Measurements from ENCODE around the gene UTP4.

Gene UTP4

GRCh38 chr16:69157196-69157595 lies 24.7 kb downstream of the UTP4 start:
- Histone ChIP-seq H3K27me3 (ENCODE audit: control insufficient read depth in 3 of 3, insufficient read depth in 3 of 3, low read depth in 1 of 3, low read length in 3 of 3) (no peaks in the 10 kb centered on the region), H2AFZ (ENCODE audit: low read length) (no peak overlapping the region), H2BK12ac (ENCODE audit: low read length) (no peak overlapping the region), H3K4me2 (ENCODE audit: insufficient read depth, low read length, poor library complexity, severe bottlenecking) (no peak overlapping the region), H3K4me1 (ENCODE audit: control insufficient read depth in 2 of 2, insufficient read depth in 1 of 2, low read depth in 1 of 2, low read length in 2 of 2) (no peaks in the 10 kb centered on the region), H4K91ac (ENCODE audit: low read depth, low read length, poor library complexity) (no peak overlapping the region), H2AK5ac (ENCODE audit: low read depth, low read length) (no peak overlapping the region), H3K23ac (ENCODE audit: low read depth, low read length, poor library complexity) (no peak overlapping the region), H2BK120ac (ENCODE audit: low read depth, low read length) (no peak overlapping the region), H4K8ac (ENCODE audit: low read depth, low read length) (no peak overlapping the region), H3K14ac (ENCODE audit: low read length) (no peak overlapping the region), H3K9me3 (replicated peaks in 1 of 2; ENCODE audit: control insufficient read depth in 2 of 2, insufficient read depth in 1 of 2, low read depth in 1 of 2, low read length in 2 of 2) (no peaks in the 10 kb centered on the region), H2BK5ac (ENCODE audit: low read length) (no peak overlapping the region), H3K18ac (ENCODE audit: low read length) (no peak overlapping the region), H3K4ac (ENCODE audit: low read length) (no peak overlapping the region), H2BK15ac (ENCODE audit: low read length) (no peak overlapping the region), H3K4me3 (ENCODE audit: low read length in 2 of 2) (no peak overlapping the region), H3K79me1 (ENCODE audit: low read depth, low read length) (peaks cover 4% of the 10 kb centered on the region), H3K36me3 (replicated peaks in 1 of 2; ENCODE audit: control insufficient read depth in 2 of 2, insufficient read depth in 2 of 2, low read length in 2 of 2) (peaks cover 36 to 93% of the 10 kb centered on the region in 2 donors), H3K9ac (ENCODE audit: low read depth, low read length, poor library complexity) (no peak overlapping the region), H3K27ac (replicated peaks; ENCODE audit: low read length) (no peak overlapping the region)
- DNase-seq (ENCODE audit: low spot score): no peak
- WGBS, 2 donors (ENCODE audit: extremely low coverage in 2 of 2, insufficient read length in 2 of 2, insufficient replicate concordance in 1 of 2): no CpG with 5 or more reads among the region's 3 CpGs

DNA sequence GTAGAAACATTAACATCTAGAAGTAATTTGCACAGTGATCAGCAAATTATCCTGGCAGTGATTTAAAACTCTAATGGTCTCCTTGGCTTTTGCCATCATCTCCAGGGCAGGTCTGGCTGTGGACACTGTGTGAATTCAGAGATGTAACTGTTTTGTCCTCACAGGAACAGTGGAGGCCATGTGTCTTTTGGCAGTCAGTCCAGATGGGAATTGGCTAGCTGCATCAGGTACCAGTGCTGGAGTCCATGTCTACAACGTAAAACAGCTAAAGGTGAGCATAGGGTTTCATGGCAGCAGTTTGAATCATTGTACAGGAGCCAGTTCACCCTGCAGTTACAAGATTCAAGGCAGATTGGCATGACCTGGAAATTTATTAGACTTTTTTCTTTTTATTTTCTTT lies 27.7 kb downstream of the UTP4 start:
- Histone ChIP-seq H3K36me3 (replicated peaks in 1 of 2; ENCODE audit: control insufficient read depth in 2 of 2, insufficient read depth in 2 of 2, low read length in 2 of 2) (peaks cover 33 to 94% of the 10 kb centered on the region in 2 donors), H3K9ac (ENCODE audit: low read depth, low read length, poor library complexity) (no peak overlapping the region), H3K18ac (ENCODE audit: low read length) (no peak overlapping the region), H2AK5ac (ENCODE audit: low read depth, low read length) (no peak overlapping the region), H3K27me3 (ENCODE audit: control insufficient read depth in 3 of 3, insufficient read depth in 3 of 3, low read depth in 1 of 3, low read length in 3 of 3) (no peaks in the 10 kb centered on the region), H3K27ac (replicated peaks; ENCODE audit: low read length) (no peak overlapping the region), H3K9me3 (replicated peaks in 1 of 2; ENCODE audit: control insufficient read depth in 2 of 2, insufficient read depth in 1 of 2, low read depth in 1 of 2, low read length in 2 of 2) (no peaks in the 10 kb centered on the region), H3K23ac (ENCODE audit: low read depth, low read length, poor library complexity) (no peak overlapping the region), H3K4me2 (ENCODE audit: insufficient read depth, low read length, poor library complexity, severe bottlenecking) (no peak overlapping the region), H4K8ac (ENCODE audit: low read depth, low read length) (no peak overlapping the region), H2AFZ (ENCODE audit: low read length) (no peak overlapping the region), H3K4me1 (ENCODE audit: control insufficient read depth in 2 of 2, insufficient read depth in 1 of 2, low read depth in 1 of 2, low read length in 2 of 2) (no peaks in the 10 kb centered on the region), H2BK5ac (ENCODE audit: low read length) (no peak overlapping the region), H3K14ac (ENCODE audit: low read length) (no peak overlapping the region), H2BK120ac (ENCODE audit: low read depth, low read length) (no peak overlapping the region), H3K79me1 (ENCODE audit: low read depth, low read length) (peaks cover 4% of the 10 kb centered on the region), H3K4ac (ENCODE audit: low read length) (no peak overlapping the region), H3K4me3 (ENCODE audit: low read length in 2 of 2) (no peak overlapping the region), H2BK12ac (ENCODE audit: low read length) (no peak overlapping the region), H4K91ac (ENCODE audit: low read depth, low read length, poor library complexity) (no peak overlapping the region), H2BK15ac (ENCODE audit: low read length) (no peak overlapping the region)
- no CpG with 5 or more reads among the region's 1 CpG for WGBS, 2 donors (ENCODE audit: extremely low coverage in 2 of 2, insufficient read length in 2 of 2, insufficient replicate concordance in 1 of 2)
- DNase-seq (ENCODE audit: low spot score): no peak

- H3K23ac ChIP-seq (ENCODE audit: low read depth, low read length, poor library complexity): no peak overlapping the region
- WGBS, 2 donors (ENCODE audit: extremely low coverage in 2 of 2, insufficient read length in 2 of 2, insufficient replicate concordance in 1 of 2): no CpG with 5 or more reads among the region's 6 CpGs
- no peak overlapping the region for H4K8ac ChIP-seq (ENCODE audit: low read depth, low read length)
- H3K27me3 ChIP-seq (ENCODE audit: control insufficient read depth in 3 of 3, insufficient read depth in 3 of 3, low read depth in 1 of 3, low read length in 3 of 3): no peaks in the 10 kb centered on the region
- H3K18ac ChIP-seq (ENCODE audit: low read length): no peak overlapping the region
- H3K27ac ChIP-seq (replicated peaks; ENCODE audit: low read length): no peak overlapping the region
- no peaks in the 10 kb centered on the region for H3K9me3 ChIP-seq (replicated peaks in 1 of 2; ENCODE audit: control insufficient read depth in 2 of 2, insufficient read depth in 1 of 2, low read depth in 1 of 2, low read length in 2 of 2)
- DNase-seq (ENCODE audit: low spot score): no peak
- H2AK5ac ChIP-seq (ENCODE audit: low read depth, low read length): no peak overlapping the region
- no peak overlapping the region for H2BK5ac ChIP-seq (ENCODE audit: low read length)
- no peak overlapping the region for H3K4ac ChIP-seq (ENCODE audit: low read length)
- peaks cover 2% of the 10 kb centered on the region for H3K79me1 ChIP-seq (ENCODE audit: low read depth, low read length)
- no peak overlapping the region for H3K4me2 ChIP-seq (ENCODE audit: insufficient read depth, low read length, poor library complexity, severe bottlenecking)
- H2AFZ ChIP-seq (ENCODE audit: low read length): no peak overlapping the region
- H2BK120ac ChIP-seq (ENCODE audit: low read depth, low read length): no peak overlapping the region
- H4K91ac ChIP-seq (ENCODE audit: low read depth, low read length, poor library complexity): no peak overlapping the region
- no peaks in the 10 kb centered on the region for H3K4me1 ChIP-seq (ENCODE audit: control insufficient read depth in 2 of 2, insufficient read depth in 1 of 2, low read depth in 1 of 2, low read length in 2 of 2)
- H2BK12ac ChIP-seq (ENCODE audit: low read length): no peak overlapping the region
- no peak overlapping the region for H3K4me3 ChIP-seq (ENCODE audit: low read length in 2 of 2)
- H3K36me3 ChIP-seq (replicated peaks in 1 of 2; ENCODE audit: control insufficient read depth in 2 of 2, insufficient read depth in 2 of 2, low read length in 2 of 2): peaks cover 32 to 94% of the 10 kb centered on the region in 2 donors
- H3K14ac ChIP-seq (ENCODE audit: low read length): no peak overlapping the region
- H3K9ac ChIP-seq (ENCODE audit: low read depth, low read length, poor library complexity): no peak overlapping the region
- H2BK15ac ChIP-seq (ENCODE audit: low read length): no peak overlapping the region
Measured at GRCh38 chr16:69165584-69165983, 33.1 kb downstream of the UTP4 start.

DNA sequence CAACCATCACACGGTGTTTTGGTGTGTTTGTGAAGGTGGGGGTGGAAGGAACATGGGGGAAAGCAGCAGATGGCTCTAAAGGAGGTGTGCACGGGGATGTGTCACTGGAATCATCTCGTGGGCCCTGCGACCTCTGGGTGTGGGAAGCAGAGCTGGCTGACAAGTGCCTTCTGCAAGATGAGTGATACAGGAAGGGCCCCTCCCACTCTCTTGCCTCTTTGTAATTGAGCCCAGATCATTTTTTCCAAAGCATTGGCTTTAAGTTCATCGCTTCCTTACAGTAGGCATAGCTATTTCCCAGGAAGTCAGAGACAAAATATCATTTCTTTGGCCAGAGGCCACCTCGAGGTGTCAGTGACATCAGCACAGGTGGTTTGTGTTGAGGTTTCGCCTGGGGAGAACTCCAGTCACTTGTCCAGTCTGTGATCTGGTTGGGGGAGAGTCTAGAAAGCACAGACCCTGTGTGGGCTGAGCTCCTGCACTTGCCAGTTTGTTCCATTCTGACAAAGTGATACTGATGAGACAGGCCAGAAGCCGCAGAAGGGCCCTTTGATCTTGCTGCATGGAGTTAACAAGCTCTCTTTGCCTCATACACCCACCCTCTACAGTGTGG lies 33.9 kb downstream of the UTP4 start:
- H3K27ac ChIP-seq (replicated peaks; ENCODE audit: low read length): no peak overlapping the region
- H3K4me1 ChIP-seq (ENCODE audit: control insufficient read depth in 2 of 2, insufficient read depth in 1 of 2, low read depth in 1 of 2, low read length in 2 of 2): peaks cover 0 to 3% of the 10 kb centered on the region in 2 donors
- no peak overlapping the region for H2BK120ac ChIP-seq (ENCODE audit: low read depth, low read length)
- H3K4me3 ChIP-seq (ENCODE audit: low read length in 2 of 2): no peak overlapping the region
- H4K91ac ChIP-seq (ENCODE audit: low read depth, low read length, poor library complexity): no peak overlapping the region
- H3K36me3 ChIP-seq (replicated peaks in 1 of 2; ENCODE audit: control insufficient read depth in 2 of 2, insufficient read depth in 2 of 2, low read length in 2 of 2): peaks cover 30 to 90% of the 10 kb centered on the region in 2 donors
- DNase-seq (ENCODE audit: low spot score): no peak
- H2BK12ac ChIP-seq (ENCODE audit: low read length): no peak overlapping the region
- H3K79me1 ChIP-seq (ENCODE audit: low read depth, low read length): peaks cover 2% of the 10 kb centered on the region
- H3K4me2 ChIP-seq (ENCODE audit: insufficient read depth, low read length, poor library complexity, severe bottlenecking): no peak overlapping the region
- H4K8ac ChIP-seq (ENCODE audit: low read depth, low read length): no peak overlapping the region
- no peak overlapping the region for H3K18ac ChIP-seq (ENCODE audit: low read length)
- no CpG with 5 or more reads among the region's 8 CpGs for WGBS, 2 donors (ENCODE audit: extremely low coverage in 2 of 2, insufficient read length in 2 of 2, insufficient replicate concordance in 1 of 2)
- no peak overlapping the region for H2AFZ ChIP-seq (ENCODE audit: low read length)
- no peak overlapping the region for H2BK5ac ChIP-seq (ENCODE audit: low read length)
- H3K4ac ChIP-seq (ENCODE audit: low read length): no peak overlapping the region
- H3K9me3 ChIP-seq (replicated peaks in 1 of 2; ENCODE audit: control insufficient read depth in 2 of 2, insufficient read depth in 1 of 2, low read depth in 1 of 2, low read length in 2 of 2): no peaks in the 10 kb centered on the region
- no peak overlapping the region for H3K14ac ChIP-seq (ENCODE audit: low read length)
- no peak overlapping the region for H3K23ac ChIP-seq (ENCODE audit: low read depth, low read length, poor library complexity)
- no peaks in the 10 kb centered on the region for H3K27me3 ChIP-seq (ENCODE audit: control insufficient read depth in 3 of 3, insufficient read depth in 3 of 3, low read depth in 1 of 3, low read length in 3 of 3)
- H3K9ac ChIP-seq (ENCODE audit: low read depth, low read length, poor library complexity): no peak overlapping the region
- no peak overlapping the region for H2AK5ac ChIP-seq (ENCODE audit: low read depth, low read length)
- no peak overlapping the region for H2BK15ac ChIP-seq (ENCODE audit: low read length)

All from neuronal stem cell (in vitro differentiated cells).